ENCODE data around the gene CEP97.

DNA sequence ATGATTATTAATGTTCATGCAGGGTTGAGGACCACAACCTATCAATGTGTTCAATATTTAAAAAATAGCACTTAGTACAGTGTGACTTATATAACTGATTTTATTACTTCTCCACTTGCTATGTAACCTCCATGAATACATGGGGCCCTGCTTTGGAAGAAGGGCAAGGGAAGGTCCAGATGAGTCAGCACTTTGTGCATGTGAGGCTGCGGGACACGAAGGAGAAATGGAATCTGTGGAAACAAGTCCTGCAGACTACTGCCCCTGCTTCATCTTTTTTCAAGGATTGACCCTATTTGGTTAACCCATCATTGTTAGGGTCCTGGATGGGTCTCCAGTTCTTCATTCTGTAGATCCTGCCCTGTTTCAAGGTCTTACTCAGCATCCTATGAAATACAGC, 56.2 kb downstream of the CEP97 start:
- TF ChIP-seq, protein P1, sequence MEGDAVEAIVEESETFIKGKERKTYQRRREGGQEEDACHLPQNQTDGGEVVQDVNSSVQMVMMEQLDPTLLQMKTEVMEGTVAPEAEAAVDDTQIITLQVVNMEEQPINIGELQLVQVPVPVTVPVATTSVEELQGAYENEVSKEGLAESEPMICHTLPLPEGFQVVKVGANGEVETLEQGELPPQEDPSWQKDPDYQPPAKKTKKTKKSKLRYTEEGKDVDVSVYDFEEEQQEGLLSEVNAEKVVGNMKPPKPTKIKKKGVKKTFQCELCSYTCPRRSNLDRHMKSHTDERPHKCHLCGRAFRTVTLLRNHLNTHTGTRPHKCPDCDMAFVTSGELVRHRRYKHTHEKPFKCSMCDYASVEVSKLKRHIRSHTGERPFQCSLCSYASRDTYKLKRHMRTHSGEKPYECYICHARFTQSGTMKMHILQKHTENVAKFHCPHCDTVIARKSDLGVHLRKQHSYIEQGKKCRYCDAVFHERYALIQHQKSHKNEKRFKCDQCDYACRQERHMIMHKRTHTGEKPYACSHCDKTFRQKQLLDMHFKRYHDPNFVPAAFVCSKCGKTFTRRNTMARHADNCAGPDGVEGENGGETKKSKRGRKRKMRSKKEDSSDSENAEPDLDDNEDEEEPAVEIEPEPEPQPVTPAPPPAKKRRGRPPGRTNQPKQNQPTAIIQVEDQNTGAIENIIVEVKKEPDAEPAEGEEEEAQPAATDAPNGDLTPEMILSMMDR (conservative IDR thresholded peaks at IDR 0.05; ENCODE audit: low read depth in 2 of 2) = no peak
- TF ChIP-seq POLR2AphosphoS5 (IDR thresholded peaks at IDR 0.05; ENCODE audit: low read depth) (no peak), EZH2 (IDR thresholded peaks at IDR 0.05; ENCODE audit: low read depth, unreplicated experiment) (no peak), CREB1 (CRISPR knock-in tag; IDR thresholded peaks at IDR 0.05; ENCODE audit: low read depth) (no peak), EZH2phosphoT487 (IDR thresholded peaks at IDR 0.05; ENCODE audit: unreplicated experiment) (no peak), JUNB (IDR thresholded peaks at IDR 0.05; ENCODE audit: unreplicated experiment) (no peak), STAT1 (IDR thresholded peaks at IDR 0.05; ENCODE audit: unreplicated experiment) (no peak), ZNF331 (CRISPR knock-in tag; IDR thresholded peaks at IDR 0.05; ENCODE audit: low read depth) (no peak)
- TF ChIP-seq, protein P2, sequence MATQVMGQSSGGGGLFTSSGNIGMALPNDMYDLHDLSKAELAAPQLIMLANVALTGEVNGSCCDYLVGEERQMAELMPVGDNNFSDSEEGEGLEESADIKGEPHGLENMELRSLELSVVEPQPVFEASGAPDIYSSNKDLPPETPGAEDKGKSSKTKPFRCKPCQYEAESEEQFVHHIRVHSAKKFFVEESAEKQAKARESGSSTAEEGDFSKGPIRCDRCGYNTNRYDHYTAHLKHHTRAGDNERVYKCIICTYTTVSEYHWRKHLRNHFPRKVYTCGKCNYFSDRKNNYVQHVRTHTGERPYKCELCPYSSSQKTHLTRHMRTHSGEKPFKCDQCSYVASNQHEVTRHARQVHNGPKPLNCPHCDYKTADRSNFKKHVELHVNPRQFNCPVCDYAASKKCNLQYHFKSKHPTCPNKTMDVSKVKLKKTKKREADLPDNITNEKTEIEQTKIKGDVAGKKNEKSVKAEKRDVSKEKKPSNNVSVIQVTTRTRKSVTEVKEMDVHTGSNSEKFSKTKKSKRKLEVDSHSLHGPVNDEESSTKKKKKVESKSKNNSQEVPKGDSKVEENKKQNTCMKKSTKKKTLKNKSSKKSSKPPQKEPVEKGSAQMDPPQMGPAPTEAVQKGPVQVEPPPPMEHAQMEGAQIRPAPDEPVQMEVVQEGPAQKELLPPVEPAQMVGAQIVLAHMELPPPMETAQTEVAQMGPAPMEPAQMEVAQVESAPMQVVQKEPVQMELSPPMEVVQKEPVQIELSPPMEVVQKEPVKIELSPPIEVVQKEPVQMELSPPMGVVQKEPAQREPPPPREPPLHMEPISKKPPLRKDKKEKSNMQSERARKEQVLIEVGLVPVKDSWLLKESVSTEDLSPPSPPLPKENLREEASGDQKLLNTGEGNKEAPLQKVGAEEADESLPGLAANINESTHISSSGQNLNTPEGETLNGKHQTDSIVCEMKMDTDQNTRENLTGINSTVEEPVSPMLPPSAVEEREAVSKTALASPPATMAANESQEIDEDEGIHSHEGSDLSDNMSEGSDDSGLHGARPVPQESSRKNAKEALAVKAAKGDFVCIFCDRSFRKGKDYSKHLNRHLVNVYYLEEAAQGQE (IDR thresholded peaks at IDR 0.05; ENCODE audit: unreplicated experiment) = no peak
